ENCODE data around the gene CD101.

Gene CD101

GRCh38 chr1:116987256-116987555 is 14.4 kb upstream of the CD101 start:
- DNase-seq, result no peak

GRCh38 chr1:116988248-116988647 is 13.3 kb upstream of the CD101 start:
- no peak for DNase-seq

GRCh38 chr1:116988908-116989307 is 12.7 kb upstream of the CD101 start:
- no peak for DNase-seq

GRCh38 chr1:116989835-116990234 is 11.7 kb upstream of the CD101 start:
- DNase-seq, result no peak

- no peak for DNase-seq
Measured at GRCh38 chr1:116990612-116991151, 10.9 kb upstream of the CD101 start.

GRCh38 chr1:116991171-116991845 is 10.3 kb upstream of the CD101 start:
- DNase-seq, result no peak

GRCh38 chr1:116991918-116992317 is 9.6 kb upstream of the CD101 start:
- no peak for DNase-seq

GRCh38 chr1:116993286-116993685 is 8.3 kb upstream of the CD101 start:
- no peak for DNase-seq

GRCh38 chr1:116994411-116994810 is 7.1 kb upstream of the CD101 start:
- no peak for DNase-seq

GRCh38 chr1:116997066-116997465 is 4.5 kb upstream of the CD101 start:
- no peak for DNase-seq

- no peak for DNase-seq
Measured at GRCh38 chr1:116997636-116998035, 3.9 kb upstream of the CD101 start.

- DNase-seq, result no peak
Measured at GRCh38 chr1:116999596-116999995, 2.0 kb upstream of the CD101 start.

- no peak for DNase-seq
Measured at GRCh38 chr1:117000142-117000541, 1.4 kb upstream of the CD101 start.

GRCh38 chr1:117003223-117003875 is 1.8 kb downstream of the CD101 start:
- no peak for DNase-seq

GRCh38 chr1:117007719-117008013 is 6.1 kb downstream of the CD101 start:
- no peak for DNase-seq

GRCh38 chr1:117008656-117009055 is 7.1 kb downstream of the CD101 start:
- DNase-seq, result no peak

- no peak for DNase-seq
Measured at GRCh38 chr1:117009132-117009531, 7.6 kb downstream of the CD101 start.

- DNase-seq, result no peak
Measured at GRCh38 chr1:117010310-117010969, 8.9 kb downstream of the CD101 start.

GRCh38 chr1:117011334-117011733 is 9.8 kb downstream of the CD101 start:
- no peak for DNase-seq

GRCh38 chr1:117013309-117013858 is 11.8 kb downstream of the CD101 start:
- DNase-seq, result no peak

GRCh38 chr1:117014209-117014608 is 12.6 kb downstream of the CD101 start:
- DNase-seq, result no peak

- no peak for DNase-seq
Measured at GRCh38 chr1:117015724-117016123, 14.2 kb downstream of the CD101 start.

- no peak for DNase-seq
Measured at GRCh38 chr1:117017062-117017461, 15.5 kb downstream of the CD101 start.

GRCh38 chr1:117017648-117018047 is 16.1 kb downstream of the CD101 start:
- DNase-seq, result no peak
